Mesenchymal stem cell (in vitro differentiated cells and primary cell): ENCODE measurements around the gene AKR1D1.
A peak's percentile ranks its signal among the peaks of the same experiment; 100 is the strongest.

Experiments
- DNase-seq: peaks from one replicate; pipeline ENCODE4 v3.0.0-alpha.2; 2013
- H2AFZ ChIP-seq: one replicate; pipeline ENCODE4 v1.6.1; 2013; ENCODE audit warnings: low read depth, mild to moderate bottlenecking, control low read depth, inconsistent platforms, low read length, moderate library complexity
- H2AK5ac ChIP-seq: 2 replicates; pipeline ENCODE4 v1.6.1; 2013; ENCODE audit warnings: low read length, moderate library complexity, mild to moderate bottlenecking, inconsistent platforms; ENCODE audit not compliant: severe bottlenecking
- H2BK120ac ChIP-seq: one replicate; pipeline ENCODE4 v1.6.1; 2013; ENCODE audit warnings: low read depth, mild to moderate bottlenecking, inconsistent platforms, low read length, moderate library complexity
- H2BK12ac ChIP-seq, 2 experiments: one replicate each; pipeline ENCODE4 v1.6.1; 2013; ENCODE audit warnings: inconsistent platforms in 2 of 2, low read length in 2 of 2, mild to moderate bottlenecking in 2 of 2, moderate library complexity in 2 of 2, control low read depth in 1 of 2
- H2BK15ac ChIP-seq: one replicate; pipeline ENCODE4 v1.6.1; 2013; ENCODE audit warnings: mild to moderate bottlenecking, low read depth, inconsistent platforms; ENCODE audit not compliant: poor library complexity, severe bottlenecking
- H2BK5ac ChIP-seq: 2 replicates; pipeline ENCODE4 v1.6.1; 2013; ENCODE audit warnings: low read depth, mild to moderate bottlenecking, low read length, control low read depth, inconsistent platforms; ENCODE audit not compliant: poor library complexity, severe bottlenecking
- H3K14ac ChIP-seq, 2 experiments: one replicate each; pipeline ENCODE4 v1.6.1; 2013; ENCODE audit warnings: inconsistent platforms in 2 of 2, low read length in 2 of 2, control low read depth in 1 of 2, mild to moderate bottlenecking in 1 of 2, moderate library complexity in 1 of 2
- H3K18ac ChIP-seq, 2 experiments: one replicate each; pipeline ENCODE4 v1.6.1; 2013; ENCODE audit warnings: inconsistent platforms in 2 of 2, low read length in 2 of 2, control low read depth in 1 of 2, low read depth in 1 of 2, mild to moderate bottlenecking in 1 of 2
- H3K23ac ChIP-seq, 2 experiments: one replicate each; pipeline ENCODE4 v1.6.1; 2013; ENCODE audit warnings: inconsistent platforms in 2 of 2, low read length in 2 of 2, mild to moderate bottlenecking in 2 of 2, moderate library complexity in 2 of 2, control low read depth in 1 of 2
- H3K27ac ChIP-seq: 2 replicates; pipeline ENCODE4 v1.5.1; 2013; ENCODE audit warnings: mild to moderate bottlenecking, moderate library complexity, low read length, control low read depth, inconsistent platforms; ENCODE audit not compliant: poor library complexity, severe bottlenecking
- H3K27me3 ChIP-seq, 2 experiments: 2 replicates each; pipeline versions ENCODE4 v1.6.1 to v1.7.0; 2013; ENCODE audit warnings: low read length in 2 of 2, mild to moderate bottlenecking in 2 of 2, moderate library complexity in 2 of 2, control low read depth in 1 of 2, inconsistent platforms in 1 of 2; ENCODE audit not compliant: control insufficient read depth in 1 of 2, insufficient read depth in 1 of 2
- H3K36me3 ChIP-seq, 2 experiments: 2 replicates each; pipeline versions ENCODE4 v1.6.1 to v1.7.0; 2013; ENCODE audit warnings: low read length in 2 of 2, control low read depth in 1 of 2, inconsistent platforms in 1 of 2, low read depth in 1 of 2, mild to moderate bottlenecking in 1 of 2; ENCODE audit not compliant: insufficient read depth in 2 of 2, control insufficient read depth in 1 of 2
- H3K4ac ChIP-seq, 2 experiments: one replicate each; pipeline ENCODE4 v1.6.1; 2013; ENCODE audit warnings: inconsistent platforms in 2 of 2, low read length in 2 of 2, mild to moderate bottlenecking in 2 of 2, moderate library complexity in 2 of 2, control low read depth in 1 of 2, low read depth in 1 of 2
- H3K4me1 ChIP-seq: 2 replicates; pipeline ENCODE4 v1.6.1; 2013; ENCODE audit warnings: low read depth, low read length, control low read depth; ENCODE audit not compliant: control insufficient read depth, insufficient read depth
- H3K4me2 ChIP-seq: 2 replicates; pipeline ENCODE4 v1.6.1; 2013; ENCODE audit warnings: low read length, mild to moderate bottlenecking, inconsistent platforms; ENCODE audit not compliant: poor library complexity, severe bottlenecking
- H3K4me3 ChIP-seq, 2 experiments: 2 replicates each; pipeline versions ENCODE4 v1.5.1 to v1.7.0; 2013; ENCODE audit warnings: low read length in 2 of 2, mild to moderate bottlenecking in 2 of 2, control low read depth in 1 of 2, low read depth in 1 of 2; ENCODE audit not compliant: insufficient read depth in 1 of 2
- H3K79me1 ChIP-seq: replicated peaks from 2 replicates; pipeline ENCODE4 v1.6.1; 2013; ENCODE audit warnings: mild to moderate bottlenecking, control low read depth, low read length, inconsistent platforms; ENCODE audit not compliant: poor library complexity, severe bottlenecking
- H3K9ac ChIP-seq: 2 replicates; pipeline ENCODE4 v1.7.0; 2013; ENCODE audit warnings: mild to moderate bottlenecking, low read length, moderate library complexity
- H3K9me3 ChIP-seq: 2 replicates; pipeline ENCODE4 v1.7.0; 2013; ENCODE audit warnings: mild to moderate bottlenecking, low read length; ENCODE audit not compliant: control insufficient read depth
- H4K8ac ChIP-seq: one replicate; pipeline ENCODE4 v1.6.1; 2013; ENCODE audit warnings: inconsistent platforms, mild to moderate bottlenecking, low read length, moderate library complexity
- H4K91ac ChIP-seq: one replicate; pipeline ENCODE4 v1.6.1; 2013; ENCODE audit warnings: mild to moderate bottlenecking, low read length, inconsistent platforms
- WGBS: methylation state at CpG from one replicate; pipeline ENCODE4 v1.1.7; 2013; ENCODE audit warnings: mixed read lengths; 5-methylcytosine and 5-hydroxymethylcytosine counted together

AKR1D1 gene

DNA sequence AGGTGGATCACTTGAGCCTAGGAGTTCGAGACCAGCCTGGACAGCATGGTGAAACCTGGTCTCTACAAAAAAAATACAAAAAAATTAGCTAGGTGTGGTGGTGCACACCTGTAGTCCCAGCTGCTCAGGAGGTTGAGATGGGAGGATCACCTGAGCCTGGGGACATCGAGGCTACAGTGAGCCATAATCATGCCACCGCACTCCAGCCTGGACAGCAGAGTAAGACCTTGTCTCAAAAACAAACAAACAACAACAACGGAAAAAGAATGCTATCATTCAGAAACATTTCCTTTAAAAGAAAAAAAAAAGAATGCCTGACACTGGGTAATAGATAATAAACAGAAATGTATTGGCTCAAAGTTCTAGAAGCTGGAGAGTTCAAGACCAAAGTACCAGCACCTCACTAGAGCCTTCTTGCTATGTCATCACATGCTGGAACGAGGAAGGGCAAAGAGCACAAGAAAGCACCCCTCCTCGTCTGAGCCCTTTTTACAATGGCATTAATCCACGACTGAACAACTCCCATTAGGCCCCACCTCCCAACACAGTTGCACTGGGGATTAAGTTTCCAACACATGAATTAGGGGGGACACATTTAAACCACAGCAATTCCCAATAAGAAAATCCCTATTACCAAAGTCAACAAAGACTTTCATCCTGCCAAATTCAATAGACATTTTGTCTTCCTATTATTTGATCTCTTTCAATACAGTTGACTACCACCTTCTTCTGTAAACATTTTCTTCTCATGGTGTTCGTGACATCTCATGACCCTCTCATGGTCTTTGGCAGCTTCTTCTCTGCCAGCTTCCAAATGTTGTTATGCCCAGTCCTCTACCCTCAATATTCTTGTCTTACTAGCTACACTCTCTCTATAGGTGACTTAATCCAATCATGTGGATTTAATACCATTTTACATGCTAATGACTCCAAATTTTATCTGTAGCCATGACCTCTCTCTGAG, 20.0 kb downstream of the AKR1D1 start:
- Histone ChIP-seq H3K27ac (no peak overlapping the region), H2BK120ac (no peak overlapping the region)
- 75% methylated on average over 6 of the region's 8 CpGs for WGBS

DNA sequence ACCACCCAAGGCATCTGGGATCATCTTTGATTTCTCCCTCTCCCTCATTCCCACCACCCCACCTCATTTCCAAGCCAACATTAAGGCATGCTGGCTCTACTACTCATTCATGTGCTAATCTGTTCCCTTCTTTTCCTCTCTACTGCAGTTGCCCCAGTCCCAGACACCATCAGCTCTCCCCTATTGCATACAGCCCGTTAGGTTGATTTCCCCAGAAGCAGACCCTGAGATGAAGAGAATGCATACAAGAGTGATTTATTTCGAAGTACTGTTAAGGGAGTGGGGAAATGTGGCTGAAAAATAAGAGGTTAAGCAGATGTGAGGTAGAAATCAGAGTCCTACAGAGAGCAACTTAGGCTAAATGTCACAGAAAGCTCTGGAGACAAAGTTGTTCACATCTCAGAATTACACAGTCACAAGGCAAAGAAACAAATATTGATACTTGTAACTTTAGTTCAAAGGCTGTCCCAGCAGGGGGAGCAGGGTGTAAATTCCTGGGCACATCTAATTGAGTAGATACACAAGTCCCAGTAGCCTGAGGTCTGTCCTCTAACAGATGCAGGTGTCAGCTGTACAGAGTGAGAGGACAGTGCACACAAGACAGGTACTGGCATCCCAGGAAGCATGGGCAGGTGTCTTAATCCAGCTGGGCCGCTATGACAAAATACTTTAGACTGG, 20.9 kb downstream of the AKR1D1 start:
- no peaks in the 10 kb centered on the region for H3K36me3 ChIP-seq
- H2BK15ac ChIP-seq, result no peak overlapping the region
- no peak overlapping the region for H2BK120ac ChIP-seq
- H3K9ac ChIP-seq, result no peak overlapping the region
- no peak overlapping the region for H4K8ac ChIP-seq
- no peak overlapping the region for H3K23ac ChIP-seq
- H3K4me3 ChIP-seq, result no peak overlapping the region
- no peak overlapping the region for H2AK5ac ChIP-seq
- H2BK12ac ChIP-seq, result no peak overlapping the region
- H3K79me1 ChIP-seq, result no peaks in the 10 kb centered on the region
- 70% methylated on average over 3 of the region's 3 CpGs for WGBS
- DNase-seq, result peak; percentile 41
- no peaks in the 10 kb centered on the region for H3K27me3 ChIP-seq
- no peak overlapping the region for H3K18ac ChIP-seq
- H2AFZ ChIP-seq, result no peak overlapping the region
- H3K27ac ChIP-seq, result no peak overlapping the region
- no peak overlapping the region for H3K4me2 ChIP-seq
- H3K4me1 ChIP-seq, result no peaks in the 10 kb centered on the region
- no peak overlapping the region for H3K14ac ChIP-seq
- no peak overlapping the region for H4K91ac ChIP-seq
- no peaks in the 10 kb centered on the region for H3K9me3 ChIP-seq
- H3K4ac ChIP-seq, result no peak overlapping the region
- no peak overlapping the region for H2BK5ac ChIP-seq

More for the DNA sequence above, 20.0 kb downstream of the AKR1D1 start:
- Histone ChIP-seq H3K4ac (no peak overlapping the region), H3K36me3 (no peaks in the 10 kb centered on the region), H3K4me1 (no peaks in the 10 kb centered on the region), H3K27me3 (no peaks in the 10 kb centered on the region), H4K8ac (no peak overlapping the region), H3K4me2 (no peak overlapping the region), H2AFZ (no peak overlapping the region), H3K4me3 (no peak overlapping the region), H2BK12ac (no peak overlapping the region), H4K91ac (no peak overlapping the region), H3K23ac (no peak overlapping the region), H3K14ac (no peak overlapping the region), H2AK5ac (no peak overlapping the region), H2BK15ac (no peak overlapping the region), H3K18ac (no peak overlapping the region), H3K9ac (no peak overlapping the region), H3K79me1 (no peaks in the 10 kb centered on the region), H2BK5ac (no peak overlapping the region), H3K9me3 (no peaks in the 10 kb centered on the region)
- DNase-seq, result no peak

DNA sequence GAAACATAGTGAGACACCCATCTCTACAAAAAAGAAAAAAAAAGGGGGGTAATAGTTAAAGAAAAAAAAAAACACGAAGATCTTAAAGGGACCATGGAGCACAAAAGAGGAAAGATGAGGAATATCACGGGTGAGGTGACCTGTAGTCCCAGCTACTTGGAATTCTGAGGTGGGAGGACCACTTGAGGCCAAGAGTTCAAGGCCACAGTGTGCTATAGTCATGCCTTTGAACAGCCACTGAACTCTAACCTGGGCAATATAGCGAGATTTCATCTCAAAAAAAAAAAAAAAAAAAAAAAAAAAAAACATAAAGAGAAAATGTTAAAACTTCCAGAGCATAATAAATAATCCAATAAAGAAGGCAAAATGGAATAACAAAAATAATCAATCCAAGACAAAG, 23.6 kb downstream of the AKR1D1 start:
- Histone ChIP-seq H3K27ac (no peak overlapping the region), H4K91ac (no peak overlapping the region)

DNA sequence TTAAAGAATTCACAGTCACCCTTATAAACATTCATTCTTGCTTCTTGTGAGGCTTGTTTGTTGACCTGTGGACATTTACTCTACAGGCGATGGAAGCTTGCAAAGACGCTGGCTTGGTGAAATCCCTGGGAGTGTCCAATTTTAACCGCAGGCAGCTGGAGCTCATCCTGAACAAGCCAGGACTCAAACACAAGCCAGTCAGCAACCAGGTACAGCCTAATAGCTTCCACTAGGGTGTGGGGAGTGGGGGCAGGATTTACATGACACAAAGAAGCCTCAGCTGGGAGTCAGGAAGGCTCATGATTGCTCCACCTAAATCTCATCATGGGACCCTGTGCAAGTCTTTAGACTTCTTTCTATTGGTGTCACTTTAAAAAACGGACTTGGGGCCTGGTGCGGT, 29.0 kb downstream of the AKR1D1 start:
- Histone ChIP-seq H3K4me2 (no peak overlapping the region), H3K27ac (no peak overlapping the region), H3K4me3 (no peak overlapping the region), H3K79me1 (no peaks in the 10 kb centered on the region), H3K23ac (no peak overlapping the region), H2BK12ac (no peak overlapping the region), H2BK5ac (no peak overlapping the region), H3K4me1 (no peaks in the 10 kb centered on the region), H4K91ac (no peak overlapping the region), H2BK15ac (no peak overlapping the region), H3K9me3 (no peaks in the 10 kb centered on the region), H4K8ac (no peak overlapping the region), H2BK120ac (no peak overlapping the region), H3K14ac (no peak overlapping the region), H3K4ac (no peak overlapping the region), H3K27me3 (no peaks in the 10 kb centered on the region), H2AFZ (no peak overlapping the region), H2AK5ac (no peak overlapping the region), H3K36me3 (no peaks in the 10 kb centered on the region), H3K9ac (no peak overlapping the region), H3K18ac (no peak overlapping the region)
- no peak for DNase-seq
- 82% methylated on average over 4 of the region's 5 CpGs for WGBS

More for the DNA sequence above, 23.6 kb downstream of the AKR1D1 start:
- H2BK120ac ChIP-seq, result no peak overlapping the region
- H3K4me2 ChIP-seq, result no peak overlapping the region
- H4K8ac ChIP-seq, result no peak overlapping the region
- H2BK5ac ChIP-seq, result no peak overlapping the region
- H2BK15ac ChIP-seq, result no peak overlapping the region
- no peaks in the 10 kb centered on the region for H3K79me1 ChIP-seq
- no peak overlapping the region for H2AK5ac ChIP-seq
- no peak overlapping the region for H2AFZ ChIP-seq
- H3K18ac ChIP-seq, result no peak overlapping the region
- H3K4ac ChIP-seq, result no peak overlapping the region
- no peaks in the 10 kb centered on the region for H3K27me3 ChIP-seq
- no peak overlapping the region for H3K14ac ChIP-seq
- no peak overlapping the region for H3K9ac ChIP-seq
- WGBS, result 57% methylated on average over 2 of the region's 3 CpGs
- no peak overlapping the region for H3K23ac ChIP-seq
- DNase-seq, result no peak
- H3K36me3 ChIP-seq, result no peaks in the 10 kb centered on the region
- H3K4me3 ChIP-seq, result no peak overlapping the region
- no peaks in the 10 kb centered on the region for H3K9me3 ChIP-seq
- H3K4me1 ChIP-seq, result no peaks in the 10 kb centered on the region
- no peak overlapping the region for H2BK12ac ChIP-seq
